H1 (cell line): Measurements from ENCODE around the gene WNK2. TPM values are rescaled to one million over a fixed set of nuclear protein-coding genes. Genes with fewer than 3 reads are reported as not detected.

Experiments
- FOSL1 ChIP-seq: IDR thresholded peaks from 2 replicates; pipeline ENCODE4 v1.6.1; 2011; ENCODE audit warnings: mild to moderate bottlenecking, low read depth, low read length, moderate library complexity; ENCODE audit not compliant: insufficient read depth
- NANOG ChIP-seq: IDR thresholded peaks from 2 replicates; pipeline ENCODE4 v1.6.1; 2011; ENCODE audit warnings: low read length, low read depth, mild to moderate bottlenecking, inconsistent platforms; ENCODE audit not compliant: insufficient read depth, poor library complexity, severe bottlenecking
- PHF8 ChIP-seq: fragments of 200-600 bp; sonication (generic); conservative IDR thresholded peaks from 2 replicates; pipeline ENCODE4 v1.7.1; 2012; ENCODE audit warnings: low read depth, mild to moderate bottlenecking, inconsistent platforms, low read length, moderate library complexity
- TAF7 ChIP-seq: optimal IDR thresholded peaks from 2 replicates; pipeline ENCODE3; 2011; ENCODE audit warnings: low read depth, mild to moderate bottlenecking, inconsistent platforms, low read length, moderate library complexity, borderline replicate concordance
- polyA plus RNA-seq, 7 experiments: library from polyadenylated mRNA; depleted of rRNA in 3 of 7; stranded (reverse) in 5 of 7; unstranded in 2 of 7; fragments of >200 nt in 5 of 7; fragments of 200-250 nt in 2 of 7; gene quantifications; 1 replicate in 5 of 7; 2 replicates in 1 of 7; 4 replicates in 1 of 7; pipeline versions ENCODE4 v1.2.1 to v1.2.3, GENCODE V29; 2011 to 2013; ENCODE audit warnings: missing spikeins in 2 of 7, mixed read lengths in 2 of 7
- total RNA-seq: library from RNA; stranded (reverse); fragmentation: NEBNext Ultra II Directional; extraction: Animal tissue kit (Norgen Biotek cat#: 25700); gene quantifications from 2 replicates; pipeline ENCODE4 v1.2.1, GENCODE V29; 2021
- TF ChIP-seq, protein P1 (sequence below): IDR thresholded peaks from 2 replicates; pipeline ENCODE4 v1.6.1; 2012; ENCODE audit warnings: inconsistent platforms

Gene WNK2
- total and polyA plus RNA-seq, 2 of the 8 experiments (the other 6 are each of a cell fraction or from before 2014, with no cell fraction given), result 12.0 to 87.2 TPM

GRCh38 chr9:93219692-93220091 is 35.8 kb downstream of the WNK2 start (continued):
- TF ChIP-seq TAF7 (no peak), NANOG (no peak), PHF8 (no peak), FOSL1 (no peak)
- TF ChIP-seq, protein P1, sequence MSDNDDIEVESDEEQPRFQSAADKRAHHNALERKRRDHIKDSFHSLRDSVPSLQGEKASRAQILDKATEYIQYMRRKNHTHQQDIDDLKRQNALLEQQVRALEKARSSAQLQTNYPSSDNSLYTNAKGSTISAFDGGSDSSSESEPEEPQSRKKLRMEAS, result no peak
